ENCODE results near the gene PPP4C.

PPP4C gene

DNA sequence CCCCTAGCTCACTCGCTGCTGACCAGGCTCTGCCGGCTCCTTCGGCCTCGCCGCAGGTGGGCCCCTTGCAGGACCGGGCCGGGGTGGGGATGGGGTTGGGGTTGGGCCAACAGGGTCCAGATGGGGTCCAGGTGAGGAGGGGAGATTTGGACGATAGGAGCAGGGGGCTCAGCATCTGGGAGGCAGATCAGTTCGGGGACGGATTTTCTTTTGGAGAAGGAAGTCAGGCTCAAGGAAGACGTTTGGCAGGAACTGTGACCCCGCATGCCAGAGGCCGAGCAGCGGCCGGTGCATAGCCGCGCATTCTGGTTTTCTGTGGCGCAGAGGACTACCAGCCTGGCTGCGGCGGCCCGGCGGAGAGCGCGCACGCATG is 11.1 kb upstream of the PPP4C start:
- Histone ChIP-seq H3K27me3 (ENCODE audit: insufficient read depth, poor library complexity, severe bottlenecking) (no peaks in the 10 kb centered on the region), H3K4me3 (replicated peaks; ENCODE audit: insufficient read depth, low read length) (peak overlapping the region; percentile 58), H3K27ac (replicated peaks) (peak overlapping the region; percentile 94)
- no peak for DNase-seq (ENCODE audit: low read depth in 1 of 2, low spot score in 1 of 2)
- no peak for TF ChIP-seq SPI1 (IDR thresholded peaks at IDR 0.05; ENCODE audit: borderline replicate concordance, low read depth)
- no peak for TF ChIP-seq CTCF (IDR thresholded peaks at IDR 0.05; ENCODE audit: insufficient read depth, low read length)
- TF ChIP-seq REST (IDR thresholded peaks at IDR 0.05; ENCODE audit: insufficient replicate concordance, low read depth) = no peak
- TF ChIP-seq GABPA (IDR thresholded peaks at IDR 0.05; ENCODE audit: low read depth) = no peak

DNA sequence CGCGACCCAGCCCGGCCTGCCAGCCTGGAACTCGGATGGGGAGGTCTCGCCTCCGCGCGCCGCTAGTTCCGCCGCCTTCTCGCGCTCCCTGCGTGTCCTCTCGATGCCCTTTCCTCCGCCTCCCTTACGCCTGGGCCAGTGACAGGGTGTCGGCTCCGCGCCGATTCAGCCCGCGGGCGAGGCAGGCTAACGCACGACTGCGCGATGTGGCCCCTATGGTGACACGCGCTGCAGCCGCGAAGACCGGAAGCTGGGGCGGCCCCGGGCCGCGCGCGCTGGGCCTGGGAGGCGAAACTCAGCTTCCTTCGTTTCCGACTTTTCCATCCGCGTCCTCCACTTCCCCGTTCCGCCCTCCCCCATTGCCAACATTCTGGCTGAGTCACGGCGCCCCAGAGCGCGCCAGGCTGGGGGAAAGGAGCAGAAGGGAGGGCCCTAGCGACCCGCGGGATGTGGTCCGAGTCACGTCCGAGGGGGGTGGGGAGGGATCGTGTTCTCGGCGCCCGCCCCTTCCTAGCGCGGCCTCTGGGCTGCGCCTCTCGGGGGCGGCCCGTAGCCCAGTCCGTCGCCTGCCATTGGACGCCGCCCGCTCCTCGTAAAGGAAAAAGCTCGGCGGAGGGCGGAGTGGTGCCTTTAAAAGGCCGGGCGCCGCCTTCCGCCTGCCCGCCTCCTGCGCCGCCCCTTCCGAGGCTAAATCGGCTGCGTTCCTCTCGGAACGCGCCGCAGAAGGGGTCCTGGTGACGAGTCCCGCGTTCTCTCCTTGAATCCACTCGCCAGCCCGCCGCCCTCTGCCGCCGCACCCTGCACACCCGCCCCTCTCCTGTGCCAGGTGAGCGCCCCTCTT is 10.5 kb upstream of the PPP4C start, which contains the start of gene ALDOA:
TSS of gene ALDOA (plus strand) at position 659 of the 841 bp plus-strand sequence. CDS start 1,138 bp downstream, outside the sequence.
- peak; percentile 93 to 99 for DNase-seq (ENCODE audit: low read depth in 1 of 2, low spot score in 1 of 2)
- Histone ChIP-seq H3K4me3 (replicated peaks; ENCODE audit: insufficient read depth, low read length) (peak within 1 kb of the TSS; percentile 98), H3K27ac (replicated peaks) (peak within 1 kb of the TSS; percentile 94), H3K27me3 (ENCODE audit: insufficient read depth, poor library complexity, severe bottlenecking) (no peaks in the 10 kb centered on the region)
- TF ChIP-seq REST (IDR thresholded peaks at IDR 0.05; ENCODE audit: insufficient replicate concordance, low read depth) (peak; percentile 70), GABPA (IDR thresholded peaks at IDR 0.05; ENCODE audit: low read depth) (peak; percentile 68; the same call in 1 of the 2 replicates), SPI1 (IDR thresholded peaks at IDR 0.05; ENCODE audit: borderline replicate concordance, low read depth) (peak; percentile 92), POLR2AphosphoS5 (IDR thresholded peaks at IDR 0.05; ENCODE audit: low read depth) (peak; percentile 90; the same call in 1 of the 2 replicates), CTCF (IDR thresholded peaks at IDR 0.05; ENCODE audit: insufficient read depth, low read length) (no peak)

GRCh38 chr16:30065943-30066760 is 9.6 kb upstream of the PPP4C start:
- TF ChIP-seq POLR2AphosphoS5 (IDR thresholded peaks at IDR 0.05; ENCODE audit: low read depth) = no peak
- no peak for TF ChIP-seq SPI1 (IDR thresholded peaks at IDR 0.05; ENCODE audit: borderline replicate concordance, low read depth)
- no peak for TF ChIP-seq CTCF (IDR thresholded peaks at IDR 0.05; ENCODE audit: insufficient read depth, low read length)
- TF ChIP-seq GABPA (IDR thresholded peaks at IDR 0.05; ENCODE audit: low read depth) = no peak
- TF ChIP-seq REST (IDR thresholded peaks at IDR 0.05; ENCODE audit: insufficient replicate concordance, low read depth) = no peak
- Histone ChIP-seq H3K4me3 (replicated peaks; ENCODE audit: insufficient read depth, low read length) (peak overlapping the region; percentile 98), H3K27me3 (ENCODE audit: insufficient read depth, poor library complexity, severe bottlenecking) (no peaks in the 10 kb centered on the region), H3K27ac (replicated peaks) (peak overlapping the region; percentile 94)
- DNase-seq (ENCODE audit: low read depth in 1 of 2, low spot score in 1 of 2) = peak; percentile 54 to 90
